SJCRH30 (cell line): Measurements from ENCODE around the gene VEPH1. TPM values are rescaled to one million over a fixed set of nuclear protein-coding genes. Genes with fewer than 3 reads are reported as not detected.

Source experiments
- DNase-seq, 2 experiments: peaks; one replicate each; pipeline ENCODE4 v3.0.0-alpha.2; 2015 to 2020
- H3K27ac ChIP-seq: fragments of 250-450 bp; sonication (Bioruptor Pico); 2 replicates; pipeline ENCODE4 v1.5.1; 2020; ENCODE audit warnings: mild to moderate bottlenecking, moderate library complexity
- H3K27me3 ChIP-seq: fragments of 250-450 bp; sonication (Bioruptor Pico); 2 replicates; pipeline ENCODE4 v1.5.1; 2020; ENCODE audit warnings: mild to moderate bottlenecking, moderate library complexity
- H3K36me3 ChIP-seq: fragments of 250-450 bp; sonication (Bioruptor Pico); 2 replicates; pipeline ENCODE4 v1.5.1; 2020; ENCODE audit warnings: mild to moderate bottlenecking, moderate library complexity
- H3K4me1 ChIP-seq: fragments of 250-450 bp; sonication (Bioruptor Pico); 2 replicates; pipeline ENCODE4 v1.5.1; 2020; ENCODE audit warnings: mild to moderate bottlenecking, moderate library complexity
- H3K4me3 ChIP-seq: fragments of 250-450 bp; sonication (Bioruptor Pico); 2 replicates; pipeline ENCODE4 v1.5.1; 2020; ENCODE audit warnings: mild to moderate bottlenecking, moderate library complexity
- H3K9me3 ChIP-seq: fragments of 250-450 bp; sonication (Bioruptor Pico); replicated peaks from 2 replicates; pipeline ENCODE4 v1.5.1; 2020; ENCODE audit warnings: mild to moderate bottlenecking, moderate library complexity
- total RNA-seq: library from RNA; depleted of rRNA; stranded (reverse); fragments of >200 nt; shearing (Covaris generic); gene quantifications from 2 replicates; pipeline ENCODE4 v1.2.3, GENCODE V29; 2014

The VEPH1 gene
- total RNA-seq, 1 experiment from 2014 or later = not detected

GRCh38 chr3:157443905-157444796 is 59.1 kb downstream of the VEPH1 start:
- no peak overlapping the region for H3K27ac ChIP-seq
- H3K4me1 ChIP-seq = no peaks in the 10 kb centered on the region
- DNase-seq = no peak
- no peaks in the 10 kb centered on the region for H3K36me3 ChIP-seq
- no peaks in the 10 kb centered on the region for H3K9me3 ChIP-seq
- peaks cover 3% of the 10 kb centered on the region; the same call in 1 of the 2 replicates for H3K27me3 ChIP-seq
- no peak overlapping the region for H3K4me3 ChIP-seq

- Histone ChIP-seq H3K4me1 (no peaks in the 10 kb centered on the region), H3K36me3 (no peaks in the 10 kb centered on the region), H3K9me3 (no peaks in the 10 kb centered on the region), H3K27ac (no peak overlapping the region), H3K27me3 (peaks cover 3% of the 10 kb centered on the region; the same call in 1 of the 2 replicates), H3K4me3 (no peak overlapping the region)
- no peak for DNase-seq
Measured at GRCh38 chr3:157442729-157443128, 60.5 kb downstream of the VEPH1 start.

- no peak overlapping the region for H3K27ac ChIP-seq
- H3K4me1 ChIP-seq = no peaks in the 10 kb centered on the region
- no peak overlapping the region for H3K4me3 ChIP-seq
- H3K36me3 ChIP-seq = no peaks in the 10 kb centered on the region
- no peaks in the 10 kb centered on the region for H3K9me3 ChIP-seq
- no peak for DNase-seq
- peaks cover 3% of the 10 kb centered on the region; the same call in 1 of the 2 replicates for H3K27me3 ChIP-seq
Measured at GRCh38 chr3:157441102-157441624, 62.1 kb downstream of the VEPH1 start.

GRCh38 chr3:157438194-157438730 is 65.0 kb downstream of the VEPH1 start:
- Histone ChIP-seq H3K9me3 (no peaks in the 10 kb centered on the region), H3K4me3 (no peak overlapping the region), H3K36me3 (no peaks in the 10 kb centered on the region), H3K27me3 (peaks cover 2% of the 10 kb centered on the region; the same call in 1 of the 2 replicates), H3K27ac (no peak overlapping the region), H3K4me1 (no peaks in the 10 kb centered on the region)
- no peak for DNase-seq

GRCh38 chr3:157436583-157437291 is 66.5 kb downstream of the VEPH1 start, which contains the start of gene PTX3:
Gene PTX3, plus strand, starts transcription at chr3:157436850. Its CDS starts 84 bp downstream, at chr3:157436934.
- Histone ChIP-seq H3K27me3 (no peaks in the 10 kb centered on the region), H3K27ac (no peak within 1 kb of the TSS), H3K4me3 (no peak within 1 kb of the TSS), H3K9me3 (no peaks in the 10 kb centered on the region), H3K36me3 (no peaks in the 10 kb centered on the region), H3K4me1 (no peaks in the 10 kb centered on the region)
- no peak for DNase-seq

- DNase-seq = no peak
- no peaks in the 10 kb centered on the region for H3K4me1 ChIP-seq
- H3K36me3 ChIP-seq = no peaks in the 10 kb centered on the region
- no peak overlapping the region for H3K4me3 ChIP-seq
- H3K27me3 ChIP-seq = no peaks in the 10 kb centered on the region
- H3K9me3 ChIP-seq = no peaks in the 10 kb centered on the region
- H3K27ac ChIP-seq = no peak overlapping the region
Measured at GRCh38 chr3:157429708-157430107, 73.5 kb downstream of the VEPH1 start.

GRCh38 chr3:157428853-157429252 is 74.4 kb downstream of the VEPH1 start:
- no peaks in the 10 kb centered on the region for H3K4me1 ChIP-seq
- no peaks in the 10 kb centered on the region for H3K9me3 ChIP-seq
- no peaks in the 10 kb centered on the region for H3K36me3 ChIP-seq
- H3K27me3 ChIP-seq = no peaks in the 10 kb centered on the region
- no peak for DNase-seq
- no peak overlapping the region for H3K4me3 ChIP-seq
- H3K27ac ChIP-seq = no peak overlapping the region

GRCh38 chr3:157427901-157428300 is 75.3 kb downstream of the VEPH1 start:
- no peaks in the 10 kb centered on the region for H3K36me3 ChIP-seq
- no peak overlapping the region for H3K27ac ChIP-seq
- DNase-seq = no peak
- no peaks in the 10 kb centered on the region for H3K9me3 ChIP-seq
- H3K4me1 ChIP-seq = no peaks in the 10 kb centered on the region
- no peak overlapping the region for H3K4me3 ChIP-seq
- H3K27me3 ChIP-seq = no peaks in the 10 kb centered on the region

- Histone ChIP-seq H3K4me3 (no peak overlapping the region), H3K4me1 (no peaks in the 10 kb centered on the region), H3K9me3 (no peaks in the 10 kb centered on the region), H3K27me3 (no peaks in the 10 kb centered on the region), H3K27ac (no peak overlapping the region), H3K36me3 (no peaks in the 10 kb centered on the region)
- no peak for DNase-seq
Measured at GRCh38 chr3:157423337-157423736, 79.9 kb downstream of the VEPH1 start.

GRCh38 chr3:157420606-157421130 is 82.5 kb downstream of the VEPH1 start:
- Histone ChIP-seq H3K4me3 (no peak overlapping the region), H3K9me3 (no peaks in the 10 kb centered on the region), H3K36me3 (no peaks in the 10 kb centered on the region), H3K27me3 (no peaks in the 10 kb centered on the region), H3K4me1 (no peaks in the 10 kb centered on the region), H3K27ac (no peak overlapping the region)
- no peak for DNase-seq

- Histone ChIP-seq H3K4me1 (no peaks in the 10 kb centered on the region), H3K27me3 (no peaks in the 10 kb centered on the region), H3K36me3 (no peaks in the 10 kb centered on the region), H3K27ac (no peak overlapping the region), H3K4me3 (no peak overlapping the region), H3K9me3 (no peaks in the 10 kb centered on the region)
- DNase-seq = no peak
Measured at GRCh38 chr3:157418104-157418503, 85.1 kb downstream of the VEPH1 start.

GRCh38 chr3:157417247-157417646 is 86.0 kb downstream of the VEPH1 start:
- no peaks in the 10 kb centered on the region for H3K4me1 ChIP-seq
- no peaks in the 10 kb centered on the region for H3K9me3 ChIP-seq
- no peaks in the 10 kb centered on the region for H3K27me3 ChIP-seq
- H3K27ac ChIP-seq = no peak overlapping the region
- DNase-seq = no peak
- H3K4me3 ChIP-seq = no peak overlapping the region
- H3K36me3 ChIP-seq = no peaks in the 10 kb centered on the region

- no peak for DNase-seq
- no peaks in the 10 kb centered on the region for H3K36me3 ChIP-seq
- no peaks in the 10 kb centered on the region for H3K27me3 ChIP-seq
- H3K4me1 ChIP-seq = no peaks in the 10 kb centered on the region
- no peak overlapping the region for H3K27ac ChIP-seq
- no peaks in the 10 kb centered on the region for H3K9me3 ChIP-seq
- H3K4me3 ChIP-seq = no peak overlapping the region
Measured at GRCh38 chr3:157416347-157417087, 86.7 kb downstream of the VEPH1 start.

- Histone ChIP-seq H3K4me1 (no peaks in the 10 kb centered on the region), H3K27me3 (no peaks in the 10 kb centered on the region), H3K9me3 (no peaks in the 10 kb centered on the region), H3K4me3 (no peak overlapping the region), H3K27ac (no peak overlapping the region), H3K36me3 (no peaks in the 10 kb centered on the region)
- DNase-seq = no peak
Measured at GRCh38 chr3:157414861-157415260, 88.4 kb downstream of the VEPH1 start.
